ENCODE data around the gene SCARB1.
A peak's percentile ranks its signal among the peaks of the same experiment; 100 is the strongest.

The SCARB1 gene

GRCh38 chr12:124750149-124750656 lies 113.5 kb downstream of the SCARB1 start:
- TF ChIP-seq CTCF (IDR thresholded peaks at IDR 0.05; ENCODE audit: low read depth, low read length), result no peak
- no peak for DNase-seq (ENCODE audit: low read depth, low spot score)
- in situ Hi-C loops (cut with HindIII; ENCODE audit: low sequenced_read_pairs), result no loop called here
- H3K4me3 ChIP-seq (ENCODE audit: low read depth, low read length), result no peak overlapping the region

GRCh38 chr12:124749725-124750124 lies 113.9 kb downstream of the SCARB1 start:
- DNase-seq (ENCODE audit: low read depth, low spot score), result no peak

GRCh38 chr12:124747426-124748161 lies 116.1 kb downstream of the SCARB1 start:
- H3K4me3 ChIP-seq (ENCODE audit: low read depth, low read length), result no peak overlapping the region
- peak; percentile 91 for DNase-seq (ENCODE audit: low read depth, low spot score)
- in situ Hi-C loops (cut with HindIII; ENCODE audit: low sequenced_read_pairs), result no loop called here
- no peak for TF ChIP-seq CTCF (IDR thresholded peaks at IDR 0.05; ENCODE audit: low read depth, low read length)

More at GRCh38 chr12:124749725-124750124, 113.9 kb downstream of the SCARB1 start:
- H3K4me3 ChIP-seq (ENCODE audit: low read depth, low read length), result no peak overlapping the region
- TF ChIP-seq CTCF (IDR thresholded peaks at IDR 0.05; ENCODE audit: low read depth, low read length), result no peak
- in situ Hi-C loops (cut with HindIII; ENCODE audit: low sequenced_read_pairs), result no loop called here

DNA sequence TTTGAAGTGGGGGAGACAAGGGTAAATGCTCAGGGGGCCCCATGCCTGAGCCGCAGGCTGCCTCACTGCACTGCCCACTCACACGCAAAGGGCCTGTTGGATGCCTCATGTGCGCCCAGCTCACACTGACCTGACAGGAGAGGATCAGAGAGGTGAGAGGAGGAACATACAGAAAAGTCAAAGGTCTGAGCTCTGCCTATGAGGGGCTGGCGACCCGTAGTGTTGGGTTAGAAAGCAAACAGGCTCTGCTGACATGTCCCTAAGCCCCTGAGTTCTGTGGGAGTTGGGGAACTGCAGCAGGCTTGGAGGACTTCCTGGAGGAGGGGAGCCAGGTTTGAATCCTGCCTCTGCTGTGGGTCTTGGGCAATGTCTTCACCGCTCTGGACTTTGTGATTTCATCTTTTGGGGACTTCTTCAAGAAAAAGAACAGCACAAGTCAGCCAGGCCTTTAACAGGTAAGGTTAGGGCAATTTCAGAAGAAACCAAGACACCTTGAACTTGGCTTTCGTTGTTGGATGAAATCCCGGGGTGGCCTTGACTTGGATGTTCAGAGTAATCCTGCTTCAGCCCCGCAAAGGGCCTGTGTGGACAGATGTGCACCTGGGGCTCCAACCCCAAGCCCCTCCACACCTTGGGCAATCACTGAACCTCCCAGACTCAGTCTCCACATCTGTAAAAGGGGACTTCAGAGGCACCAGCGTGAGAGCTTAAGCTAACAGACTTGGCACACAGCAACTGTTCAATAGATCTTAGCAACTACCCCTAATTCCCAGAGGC lies 116.8 kb downstream of the SCARB1 start:
- no peak for DNase-seq (ENCODE audit: low read depth, low spot score)
- H3K4me3 ChIP-seq (ENCODE audit: low read depth, low read length), result no peak overlapping the region
- no peak for TF ChIP-seq CTCF (IDR thresholded peaks at IDR 0.05; ENCODE audit: low read depth, low read length)
- in situ Hi-C loops (cut with HindIII; ENCODE audit: low sequenced_read_pairs), result no loop called here

DNA sequence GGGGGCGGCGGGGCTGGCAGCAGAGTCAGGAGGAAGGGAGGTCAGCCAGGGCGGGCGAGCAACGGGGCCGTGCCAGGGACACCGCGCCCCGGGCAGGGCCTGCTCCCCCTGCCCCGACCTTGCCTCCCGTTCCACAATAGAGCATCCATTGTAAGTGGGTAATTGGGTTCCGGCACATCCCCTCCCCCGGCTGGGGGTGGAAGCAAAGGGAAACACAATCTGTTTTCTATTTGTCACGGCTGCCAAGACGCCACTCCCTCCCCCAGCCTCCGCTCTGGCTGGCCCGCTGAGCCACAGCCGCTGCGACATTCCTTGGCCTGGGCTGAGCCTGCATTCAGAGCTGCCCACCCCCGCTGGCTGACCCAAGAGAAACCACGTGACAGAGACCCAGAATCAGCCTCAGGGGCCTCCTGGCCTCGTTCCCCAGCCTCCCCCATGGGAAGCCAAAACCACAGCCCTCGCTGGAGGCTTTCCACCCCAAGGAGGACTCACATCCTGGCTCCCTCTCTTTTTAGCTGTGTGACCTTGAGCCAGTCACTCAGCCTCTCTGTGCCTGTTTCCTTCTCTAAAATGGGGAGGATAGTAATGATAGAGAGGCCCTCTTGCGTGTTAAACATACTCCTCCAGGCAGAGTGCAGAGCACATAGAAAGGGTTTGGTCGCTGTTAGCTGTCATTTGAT lies 117.6 kb downstream of the SCARB1 start:
- in situ Hi-C loops (cut with HindIII; ENCODE audit: low sequenced_read_pairs), result no loop called here
- DNase-seq (ENCODE audit: low read depth, low spot score), result peak; percentile 96
- no peak for TF ChIP-seq CTCF (IDR thresholded peaks at IDR 0.05; ENCODE audit: low read depth, low read length)
- H3K4me3 ChIP-seq (ENCODE audit: low read depth, low read length), result no peak overlapping the region

DNA sequence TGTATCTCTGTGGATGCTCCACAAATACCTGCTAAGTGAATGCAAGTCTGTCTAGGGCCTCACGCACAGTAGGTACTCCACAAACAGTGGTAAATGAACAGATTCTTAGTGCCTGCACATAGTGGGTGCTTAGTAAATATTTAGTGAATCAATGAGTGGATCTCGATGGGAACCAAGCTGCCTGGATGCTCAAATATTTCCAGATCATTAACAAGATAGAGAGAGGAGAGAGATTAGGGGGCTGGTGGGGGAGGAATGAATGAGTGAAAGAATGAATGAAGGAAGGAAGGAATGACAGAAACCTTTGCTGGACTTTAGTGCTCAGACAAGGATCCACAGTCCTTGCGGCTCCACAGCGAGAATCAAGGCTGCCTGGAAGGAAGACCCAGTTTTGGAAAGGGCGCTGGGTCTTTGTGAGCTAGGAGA lies 118.2 kb downstream of the SCARB1 start:
- H3K4me3 ChIP-seq (ENCODE audit: low read depth, low read length), result no peak overlapping the region
- in situ Hi-C loops (cut with HindIII; ENCODE audit: low sequenced_read_pairs), result no loop called here
- TF ChIP-seq CTCF (IDR thresholded peaks at IDR 0.05; ENCODE audit: low read depth, low read length), result no peak
- no peak for DNase-seq (ENCODE audit: low read depth, low spot score)

Measured in astrocyte of the spinal cord (primary cell).